ENCODE results near the gene MAD1L1.

GRCh38 chr7:2256306-2257045, 23.7 kb upstream of the MAD1L1 start:
- TF ChIP-seq, protein P1, sequence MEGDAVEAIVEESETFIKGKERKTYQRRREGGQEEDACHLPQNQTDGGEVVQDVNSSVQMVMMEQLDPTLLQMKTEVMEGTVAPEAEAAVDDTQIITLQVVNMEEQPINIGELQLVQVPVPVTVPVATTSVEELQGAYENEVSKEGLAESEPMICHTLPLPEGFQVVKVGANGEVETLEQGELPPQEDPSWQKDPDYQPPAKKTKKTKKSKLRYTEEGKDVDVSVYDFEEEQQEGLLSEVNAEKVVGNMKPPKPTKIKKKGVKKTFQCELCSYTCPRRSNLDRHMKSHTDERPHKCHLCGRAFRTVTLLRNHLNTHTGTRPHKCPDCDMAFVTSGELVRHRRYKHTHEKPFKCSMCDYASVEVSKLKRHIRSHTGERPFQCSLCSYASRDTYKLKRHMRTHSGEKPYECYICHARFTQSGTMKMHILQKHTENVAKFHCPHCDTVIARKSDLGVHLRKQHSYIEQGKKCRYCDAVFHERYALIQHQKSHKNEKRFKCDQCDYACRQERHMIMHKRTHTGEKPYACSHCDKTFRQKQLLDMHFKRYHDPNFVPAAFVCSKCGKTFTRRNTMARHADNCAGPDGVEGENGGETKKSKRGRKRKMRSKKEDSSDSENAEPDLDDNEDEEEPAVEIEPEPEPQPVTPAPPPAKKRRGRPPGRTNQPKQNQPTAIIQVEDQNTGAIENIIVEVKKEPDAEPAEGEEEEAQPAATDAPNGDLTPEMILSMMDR (IDR thresholded peaks at IDR 0.05): no peak
- TF ChIP-seq POLR2A (IDR thresholded peaks at IDR 0.05): no peak
